DMS 273 treated with DMSO at 0.1 percent for 48 hours (cell line): ENCODE measurements around the gene ACOX2.

ENCODE experiments used
- DNase-seq: peaks from one replicate; lab custom pipeline; 2025; lab: John Stamatoyannopoulos, UW

The ACOX2 gene

DNA sequence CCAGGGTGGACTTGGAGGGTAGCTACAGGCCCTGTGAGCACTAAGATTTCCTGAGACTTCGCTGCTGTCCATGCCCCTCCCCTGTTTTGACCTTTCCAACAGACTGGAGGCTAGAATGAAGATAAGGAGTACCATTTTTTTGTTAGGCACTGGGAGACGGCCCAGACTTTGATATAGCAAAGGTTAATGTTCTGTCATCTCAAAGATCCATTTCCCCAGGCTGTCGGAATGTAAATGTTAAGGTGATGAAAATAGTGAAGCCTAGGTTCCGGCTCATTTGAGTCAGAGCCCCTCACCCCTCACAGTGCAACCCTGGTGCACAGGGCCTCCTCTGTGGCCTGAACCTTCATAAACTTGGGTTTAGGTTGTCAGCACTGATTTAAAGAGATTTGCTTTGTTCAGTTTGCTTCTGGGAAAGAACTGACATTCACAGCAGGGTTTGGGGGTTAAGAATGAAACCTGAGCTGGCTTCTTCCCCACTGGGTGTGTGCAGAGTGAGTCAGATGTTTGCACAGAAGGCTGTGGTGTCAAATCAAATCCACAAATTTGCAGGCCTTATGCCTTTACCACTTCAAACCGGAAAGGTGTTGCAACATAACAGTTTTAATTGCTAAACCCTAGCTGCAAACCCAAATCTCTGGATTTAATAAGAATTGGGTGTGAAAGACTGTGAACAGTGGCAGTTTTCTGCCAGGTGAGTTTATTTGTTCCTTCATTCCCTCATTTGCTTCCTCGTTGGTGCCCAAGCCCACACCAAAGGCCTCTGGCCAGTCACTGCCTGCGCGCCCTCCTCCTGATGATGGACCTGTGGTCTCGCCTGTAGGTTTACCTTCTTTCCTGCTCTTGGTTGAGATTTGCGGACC, 65.7 kb downstream of the ACOX2 start:
- DNase-seq, result peak; percentile 57

DNA sequence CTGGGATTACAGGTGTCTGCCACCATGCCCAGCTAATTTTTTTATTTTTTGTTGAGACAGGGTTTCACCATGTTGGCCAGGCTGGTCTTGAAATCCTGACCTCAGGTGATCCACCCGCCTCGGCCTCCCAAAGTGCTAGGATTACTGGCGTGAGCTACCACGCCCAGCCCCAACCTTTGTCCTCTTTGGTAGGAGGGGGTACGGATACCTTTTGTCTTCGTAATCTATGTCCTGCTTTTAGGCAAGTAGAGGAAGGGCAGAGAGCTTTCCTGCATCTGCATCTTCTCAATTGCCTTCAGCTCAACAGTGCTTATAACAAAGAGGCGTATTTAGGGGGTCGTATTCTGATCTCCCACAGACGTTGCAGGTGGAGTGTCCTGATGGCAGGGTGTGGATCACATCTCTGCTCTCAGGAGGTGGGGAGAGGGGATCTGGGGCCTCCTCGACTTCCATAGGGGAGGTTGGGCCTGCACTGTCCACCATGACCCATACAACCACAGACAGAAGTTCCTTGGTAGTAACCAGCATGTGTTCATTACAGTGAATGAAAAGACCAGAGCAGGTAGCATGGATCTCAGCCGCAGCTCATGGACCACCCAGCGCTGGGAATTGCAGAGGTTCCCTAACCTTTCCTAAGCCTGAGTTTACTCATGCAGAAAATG, 66.5 kb downstream of the ACOX2 start:
- no peak for DNase-seq

DNA sequence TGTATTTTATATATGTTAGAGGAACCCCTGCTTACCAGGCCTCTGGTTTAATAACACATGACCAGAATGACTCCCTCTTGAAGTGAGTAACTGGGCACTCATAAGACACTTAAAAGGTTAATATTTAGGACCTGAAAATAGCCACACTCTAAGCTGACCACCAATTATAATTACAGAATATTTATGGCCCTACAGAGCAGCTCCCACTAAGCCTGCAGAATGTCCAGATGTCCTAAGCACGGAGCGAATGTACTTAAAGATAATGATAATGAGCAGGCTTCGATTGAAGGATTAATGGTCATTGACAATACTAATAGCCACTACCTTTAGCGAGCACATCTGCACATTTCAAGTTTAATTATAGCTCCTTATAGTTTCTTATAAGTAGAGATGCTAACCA, 67.9 kb downstream of the ACOX2 start:
- no peak for DNase-seq

DNA sequence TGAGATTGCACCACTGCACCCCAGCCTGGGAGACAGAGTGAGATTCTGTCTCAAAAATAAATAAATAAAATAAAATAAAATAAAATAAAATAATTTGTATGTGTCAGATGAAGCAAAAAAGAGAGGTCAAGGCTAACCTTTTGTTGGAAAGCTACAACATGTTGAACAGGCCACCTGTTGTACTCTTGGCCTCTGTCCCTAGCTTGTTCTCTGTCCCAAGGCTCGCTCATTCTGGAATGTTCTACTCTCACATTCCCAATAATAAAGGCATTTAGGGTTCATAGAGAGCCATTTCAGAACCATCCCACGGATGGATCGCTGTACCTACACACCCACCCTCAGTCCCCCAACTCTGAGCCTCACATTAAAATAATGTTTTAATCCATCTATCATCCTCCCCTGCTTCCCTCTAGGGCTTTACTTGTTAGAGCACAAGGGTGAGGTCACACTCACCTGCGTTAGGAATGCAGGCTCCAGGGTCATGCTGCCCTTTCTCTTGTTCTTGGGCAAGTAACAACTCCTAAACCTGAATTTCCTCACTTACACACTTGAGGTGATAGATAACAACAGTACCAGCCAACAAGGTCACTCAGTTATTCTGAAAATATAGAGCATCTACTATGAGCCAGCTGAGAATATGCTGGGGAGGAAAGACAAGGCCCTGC, 70.0 kb downstream of the ACOX2 start:
- no peak for DNase-seq

DNA sequence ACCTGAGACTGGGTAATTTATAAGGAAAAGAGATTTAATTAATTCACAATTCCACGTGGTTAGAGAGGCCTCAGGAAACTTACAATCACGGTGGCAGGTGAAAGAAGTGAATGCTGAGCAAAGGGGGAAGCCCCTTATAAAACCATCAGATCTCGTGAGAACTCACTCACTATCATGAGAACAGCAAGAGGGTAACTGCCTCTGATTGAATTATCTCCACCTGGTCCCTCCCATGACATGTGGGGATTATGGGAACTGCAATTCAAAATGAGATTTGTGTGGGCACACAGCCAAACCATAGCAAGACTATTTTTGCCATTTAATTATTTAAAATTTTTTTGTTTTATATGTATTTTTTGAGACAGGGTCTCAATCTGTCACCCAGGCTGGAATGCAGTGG, 72.1 kb downstream of the ACOX2 start:
- DNase-seq, result no peak

DNA sequence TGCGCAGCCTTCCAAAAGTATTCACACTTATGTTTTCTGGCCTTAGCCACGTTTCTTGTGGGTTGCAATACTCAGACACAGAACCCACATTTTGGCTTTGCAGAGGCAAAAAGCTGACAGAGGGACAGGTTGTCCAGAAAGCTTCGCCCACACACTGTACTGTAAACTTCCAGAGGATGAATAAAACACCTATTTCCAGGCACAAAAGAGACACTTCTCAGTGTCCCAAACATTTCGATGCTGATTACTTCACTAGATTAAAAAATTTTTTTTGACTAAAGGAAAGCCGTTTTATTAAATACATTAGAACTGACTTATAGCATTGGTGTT, 73.1 kb downstream of the ACOX2 start:
- DNase-seq, result no peak

DNA sequence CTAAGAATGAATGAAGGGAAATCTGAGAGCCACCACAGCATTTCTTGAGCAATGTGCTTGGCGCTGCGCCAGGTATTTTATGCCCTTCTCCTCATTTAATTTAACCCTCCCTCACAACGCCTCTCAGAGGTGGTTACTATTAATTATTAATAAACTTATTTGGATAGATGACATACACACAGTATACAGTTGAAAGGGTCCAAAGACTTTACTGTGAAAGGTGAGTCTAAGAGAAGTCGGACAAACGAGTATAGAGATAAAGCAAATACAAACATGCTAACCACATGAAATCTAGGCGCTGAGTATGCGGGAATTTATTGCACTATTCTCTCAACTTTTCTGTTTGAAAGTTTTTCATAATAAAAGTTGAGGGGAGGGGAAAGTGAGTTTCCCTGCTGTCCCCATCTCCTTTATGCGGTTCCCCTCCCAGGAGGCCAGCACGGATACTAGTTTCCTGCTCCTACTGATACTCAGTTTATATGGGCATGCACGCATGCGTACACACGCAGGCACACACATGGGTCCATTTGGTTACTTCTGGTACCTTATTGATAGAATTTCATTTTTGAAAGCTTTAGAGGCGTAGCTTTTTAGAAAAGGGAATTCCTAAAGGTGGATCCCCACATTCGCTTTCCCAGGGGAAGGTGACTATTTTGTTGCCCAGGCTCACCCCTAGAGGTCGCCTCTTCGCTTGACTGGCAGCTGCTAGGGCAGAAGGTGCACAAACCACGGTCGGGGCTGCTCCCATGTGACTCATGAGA, 73.6 kb downstream of the ACOX2 start:
- peak; percentile 58 for DNase-seq

DNA sequence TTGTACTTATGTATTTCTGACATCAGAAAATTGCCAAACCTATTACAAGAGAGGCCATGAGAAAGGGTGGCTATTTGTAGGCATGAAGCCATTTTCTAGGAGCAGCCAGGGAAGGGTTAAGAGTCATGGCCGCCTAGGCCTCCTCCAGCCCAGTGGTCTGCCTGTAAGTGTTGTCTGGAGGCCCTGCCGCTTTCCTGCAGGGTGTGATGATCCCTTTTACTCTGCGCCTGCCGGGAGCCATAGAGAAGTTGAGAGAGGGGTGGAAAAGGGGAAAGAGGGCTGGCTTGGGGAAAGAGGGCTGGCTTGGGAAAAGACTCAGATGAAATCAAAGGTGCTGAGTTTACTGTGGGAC, 74.2 kb downstream of the ACOX2 start:
- no peak for DNase-seq

DNA sequence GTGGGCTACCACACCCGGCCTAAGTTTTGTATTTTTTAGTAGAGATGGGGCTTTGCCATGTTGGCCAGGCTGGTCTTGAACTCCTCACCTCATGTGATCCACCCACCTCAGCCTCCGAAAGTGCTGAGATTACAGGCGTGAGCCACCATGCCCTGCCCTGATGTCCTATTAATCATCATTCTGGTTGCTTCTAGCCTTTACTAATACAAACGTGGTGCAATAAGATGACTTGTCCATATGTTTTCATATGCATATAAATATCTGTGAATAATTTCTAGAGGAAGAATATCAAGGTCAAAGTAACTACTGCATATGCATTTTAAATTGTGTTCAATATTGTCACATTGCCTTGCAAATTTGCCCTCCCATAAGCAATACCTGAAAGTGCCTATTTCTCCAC, 77.8 kb downstream of the ACOX2 start:
- DNase-seq, result no peak
